Mammary epithelial cell (primary cell): ENCODE data around the gene FAM180A.

ENCODE experiments used
- CTCF ChIP-seq, 2 donors: IDR thresholded peaks in 1 of 2; conservative IDR thresholded peaks in 1 of 2; 2 replicates each; pipeline ENCODE4 v1.5.1; 2011 to 2012; ENCODE audit warnings: inconsistent platforms in 2 of 2, low read length in 2 of 2, mild to moderate bottlenecking in 2 of 2, control low read depth in 1 of 2, low read depth in 1 of 2; ENCODE audit not compliant: insufficient read depth in 1 of 2; ENCODE audit errors: extremely low read depth in 1 of 2
- EZH2 ChIP-seq: IDR thresholded peaks from 2 replicates; pipeline ENCODE4 v1.6.1; 2012; ENCODE audit warnings: low read length, inconsistent platforms, borderline replicate concordance

GRCh38 chr7:135789431-135789830, 40.8 kb upstream of the FAM180A start:
- TF ChIP-seq EZH2 (no peak), CTCF (conservative IDR thresholded peaks at IDR 0.05 in 1 of 2, IDR thresholded peaks at IDR 0.05 in 1 of 2; ENCODE audit: extremely low read depth in 1 of 2, insufficient read depth in 1 of 2, low read depth in 1 of 2, low read length in 2 of 2) (no peak)
